Fibroblast of skin of left quadriceps (primary cell): ENCODE results near the gene MAP3K7.

Experiments used
- DNase-seq, 2 experiments: peaks; one replicate each; pipeline ENCODE4 v3.0.0-alpha.2; 2013; ENCODE audit warnings: low read depth in 2 of 2

The MAP3K7 gene

DNA sequence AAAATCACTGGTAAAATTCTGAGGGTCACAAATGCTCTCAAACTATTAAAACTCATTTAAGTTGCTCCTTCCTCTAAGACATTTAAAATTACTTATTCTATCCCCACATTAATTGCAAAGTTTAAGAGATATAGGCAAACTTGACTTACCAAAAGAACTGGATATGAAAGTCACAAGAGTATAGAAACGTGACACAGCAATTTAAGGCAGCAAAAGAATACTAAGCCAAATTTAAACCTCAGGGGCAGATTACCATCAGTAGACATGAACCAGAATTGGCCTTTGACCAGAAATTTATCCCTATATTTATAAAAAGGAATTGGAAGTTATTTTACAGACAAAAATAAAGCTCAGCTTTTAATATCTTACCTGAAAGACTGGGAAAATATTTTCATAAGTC, 56.0 kb downstream of the MAP3K7 start:
- no peak for DNase-seq

- DNase-seq: no peak
Observed at GRCh38 chr6:90525421-90525820, 61.5 kb downstream of the MAP3K7 start.

DNA sequence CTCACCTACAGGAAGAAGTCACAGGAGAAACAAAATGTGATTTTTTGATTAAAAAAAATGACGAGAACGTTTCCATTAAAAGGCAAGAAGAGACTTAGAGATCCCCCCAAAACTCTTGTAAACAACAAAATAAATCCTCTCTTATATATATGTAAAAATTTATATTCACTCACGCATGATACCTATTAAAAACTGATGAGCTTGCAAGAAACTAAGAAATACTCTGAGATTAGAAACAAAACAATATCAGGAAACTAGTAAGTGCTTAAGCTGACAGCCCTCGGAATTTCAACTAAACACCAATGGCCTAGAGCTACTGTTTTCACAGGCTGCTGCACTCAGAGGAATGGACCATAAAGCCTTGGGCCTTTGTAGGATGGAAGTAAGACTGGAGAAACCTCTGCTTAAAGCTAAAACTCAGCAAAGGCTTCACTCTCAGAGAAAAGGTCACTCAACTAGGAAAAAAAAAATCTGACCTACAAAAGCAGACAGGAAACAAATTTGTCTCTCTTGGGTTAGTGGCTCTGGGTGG, 63.0 kb downstream of the MAP3K7 start:
- DNase-seq: no peak

- DNase-seq: no peak
Observed at GRCh38 chr6:90521955-90522354, 64.9 kb downstream of the MAP3K7 start.

DNA sequence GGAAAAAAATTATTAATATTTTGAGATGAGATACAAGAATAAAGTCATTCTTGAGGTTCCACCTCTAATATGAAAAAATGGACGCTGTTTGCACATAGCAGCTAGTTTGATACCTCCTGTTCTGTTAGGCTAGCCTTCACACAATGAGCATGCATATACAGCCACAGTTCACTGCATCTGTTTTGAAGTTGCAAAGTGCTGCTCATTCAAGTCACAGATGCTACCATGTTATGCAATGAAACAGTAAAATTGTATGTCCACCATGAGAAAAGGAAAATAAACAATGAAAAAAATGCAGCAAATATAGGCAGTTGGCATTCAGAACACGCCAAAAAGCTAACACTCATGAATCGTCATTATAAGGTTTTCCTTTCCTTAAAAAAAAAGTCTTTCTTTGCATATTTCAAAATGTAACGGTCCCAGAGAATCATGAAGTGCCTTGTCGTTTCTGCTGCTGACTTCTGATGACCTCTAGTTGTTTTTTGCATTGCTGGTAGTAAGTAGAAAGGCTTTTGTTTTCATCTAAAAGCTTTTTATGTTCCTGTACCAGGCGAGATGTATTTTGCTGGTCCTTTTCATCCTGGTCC, 70.7 kb downstream of the MAP3K7 start:
- no peak for DNase-seq

- no peak for DNase-seq
Observed at GRCh38 chr6:90514496-90514895, 72.4 kb downstream of the MAP3K7 start.

GRCh38 chr6:90508753-90509152, 78.1 kb downstream of the MAP3K7 start:
- DNase-seq: no peak

DNA sequence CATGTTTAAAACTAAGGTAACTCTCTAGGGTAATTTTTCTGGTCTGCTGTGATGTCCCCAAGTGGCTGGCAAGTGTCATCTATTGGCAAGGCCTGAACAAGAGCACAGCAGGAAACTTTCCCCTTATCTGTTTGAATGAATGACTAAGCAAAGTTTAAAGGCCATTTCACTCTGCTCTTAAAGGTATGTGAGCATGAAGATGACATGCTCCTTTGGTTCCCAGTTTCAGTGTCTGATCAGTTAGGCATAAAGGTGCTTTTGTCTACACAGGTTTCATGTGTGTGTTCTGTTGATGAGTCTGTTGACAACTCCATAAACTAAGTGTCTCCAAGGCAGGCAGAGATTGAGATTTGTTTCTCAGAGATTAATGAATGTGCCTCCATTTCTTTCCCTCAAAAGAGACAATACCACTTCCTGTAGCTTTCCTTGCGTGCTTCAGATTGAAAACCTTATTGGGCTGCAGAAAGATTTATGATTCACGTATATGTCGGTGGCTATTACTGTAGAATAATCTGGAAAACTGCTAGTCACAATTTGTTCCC, 83.9 kb downstream of the MAP3K7 start:
- no peak for DNase-seq

DNA sequence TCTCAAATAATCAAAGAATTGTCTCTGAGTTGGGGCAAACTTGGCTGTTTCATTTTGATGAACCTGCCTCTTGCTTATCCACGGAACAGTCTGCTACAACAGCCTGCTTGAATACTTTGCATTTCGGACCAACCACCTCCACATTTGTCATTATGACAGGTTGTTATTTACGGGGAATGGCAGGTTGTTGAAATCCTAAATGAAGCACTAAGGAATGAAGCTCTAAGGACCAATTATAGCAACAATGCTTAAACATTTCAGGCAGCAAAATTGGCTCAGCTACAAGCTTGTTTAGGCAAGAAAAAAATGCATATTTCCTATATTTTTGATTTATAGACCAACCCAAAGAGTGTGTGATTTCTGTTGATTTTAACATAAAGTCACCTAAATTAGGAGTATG, 84.5 kb downstream of the MAP3K7 start:
- DNase-seq: no peak

DNA sequence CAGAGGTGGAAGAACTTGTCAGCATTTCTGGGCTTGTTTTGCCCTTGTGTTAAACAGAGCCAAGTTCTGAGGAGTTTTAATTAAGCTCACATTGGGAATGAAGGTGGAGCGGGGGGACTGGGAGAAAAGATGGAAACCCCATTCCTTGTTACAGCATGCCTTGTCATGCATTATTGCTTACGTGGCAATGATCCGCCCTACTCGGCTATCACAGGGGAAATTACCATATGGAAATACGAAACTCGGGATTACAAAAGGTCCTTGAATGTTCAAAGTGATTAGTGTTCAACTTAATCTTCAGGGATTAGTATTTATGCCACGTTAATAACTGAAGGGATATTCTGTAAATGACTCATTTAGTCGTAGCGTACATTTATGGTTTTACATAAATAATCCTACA, 86.4 kb downstream of the MAP3K7 start:
- DNase-seq: no peak

- no peak for DNase-seq
Observed at GRCh38 chr6:90497411-90497810, 89.5 kb downstream of the MAP3K7 start.

DNA sequence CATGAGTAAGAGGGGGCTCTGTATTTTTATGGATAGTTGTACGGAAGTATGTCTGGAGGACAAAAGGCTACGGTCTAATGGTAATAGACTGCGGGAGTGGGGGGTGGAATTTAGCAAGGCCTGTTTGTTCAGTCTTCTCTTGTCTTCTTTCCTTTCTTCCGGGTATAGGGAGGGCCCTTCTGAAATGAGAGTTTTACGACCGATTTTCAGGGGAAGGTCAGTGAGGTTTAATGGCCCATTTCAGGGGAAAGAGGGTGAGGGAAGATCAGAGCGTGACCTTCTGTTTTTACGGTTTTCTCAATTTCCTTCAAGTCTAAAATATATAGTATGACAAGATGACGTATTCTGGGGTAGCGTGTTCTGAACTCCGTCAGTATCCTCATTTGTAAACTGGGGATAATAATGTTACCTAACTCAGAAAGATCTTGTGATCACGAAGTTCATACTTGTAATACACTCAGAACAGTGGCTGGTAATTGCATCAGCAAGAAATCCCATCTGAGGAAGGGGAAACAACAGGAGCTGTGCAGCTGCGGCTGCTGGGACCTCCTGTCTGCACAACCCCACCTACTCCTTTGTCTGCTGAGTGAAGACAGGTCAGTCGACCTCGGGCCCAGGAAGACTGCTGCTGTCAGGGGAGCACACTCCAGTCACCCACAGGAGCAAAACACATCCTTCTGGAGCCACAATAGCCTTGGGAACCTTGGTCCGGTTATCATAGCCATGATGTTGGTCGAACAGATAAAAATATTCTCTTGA, 90.4 kb downstream of the MAP3K7 start:
- DNase-seq: no peak

DNA sequence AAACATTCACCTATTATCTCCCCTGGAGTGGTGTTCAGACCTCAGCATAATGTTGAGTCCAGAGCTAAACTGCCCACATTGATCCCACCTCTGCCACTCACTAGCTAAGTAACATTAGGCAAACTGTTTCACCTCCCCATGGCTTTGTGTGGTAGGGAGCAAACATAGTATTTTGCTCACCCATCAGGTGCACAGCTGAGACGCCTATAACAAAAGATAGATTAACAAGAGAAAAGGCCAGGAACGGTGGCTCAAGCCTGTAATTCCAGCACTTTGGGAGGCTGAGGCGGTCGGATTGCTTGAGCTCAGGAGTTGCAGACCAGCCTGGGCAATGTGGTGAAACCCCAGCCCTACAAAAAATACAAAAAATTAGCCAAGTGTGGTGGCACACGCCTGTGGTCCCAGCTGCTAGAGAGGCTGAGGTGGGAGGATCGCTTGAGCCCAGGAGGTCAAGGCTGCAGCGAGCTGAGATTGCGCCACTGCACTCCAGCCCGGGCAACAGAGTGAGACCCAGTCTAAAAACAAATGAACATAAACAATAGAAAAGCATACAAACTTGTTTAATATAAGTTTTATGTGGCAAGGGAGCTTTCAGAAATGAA, 91.6 kb downstream of the MAP3K7 start:
- no peak for DNase-seq

GRCh38 chr6:90494067-90494780, 92.6 kb downstream of the MAP3K7 start:
- no peak for DNase-seq

GRCh38 chr6:90493332-90493731, 93.5 kb downstream of the MAP3K7 start:
- DNase-seq: no peak

GRCh38 chr6:90492798-90493197, 94.1 kb downstream of the MAP3K7 start:
- DNase-seq: no peak

DNA sequence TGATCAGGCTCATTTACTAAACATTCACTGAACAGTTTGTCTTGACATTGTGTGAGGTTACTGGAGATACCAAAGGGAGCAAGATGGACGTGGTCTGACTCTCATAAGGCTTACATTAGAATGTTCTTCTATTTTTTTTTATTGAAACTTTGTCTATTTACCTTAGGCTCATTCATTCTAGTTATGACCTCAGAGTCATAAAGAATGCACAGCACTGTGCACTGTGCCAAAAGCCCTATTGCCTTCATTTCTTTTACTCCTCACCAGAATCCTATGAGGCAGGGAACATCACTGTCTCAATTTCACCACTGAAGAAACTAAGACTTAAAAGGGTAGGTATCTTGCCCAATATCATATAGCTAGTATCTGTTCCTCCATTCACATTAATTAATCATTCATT, 94.5 kb downstream of the MAP3K7 start:
- no peak for DNase-seq

DNA sequence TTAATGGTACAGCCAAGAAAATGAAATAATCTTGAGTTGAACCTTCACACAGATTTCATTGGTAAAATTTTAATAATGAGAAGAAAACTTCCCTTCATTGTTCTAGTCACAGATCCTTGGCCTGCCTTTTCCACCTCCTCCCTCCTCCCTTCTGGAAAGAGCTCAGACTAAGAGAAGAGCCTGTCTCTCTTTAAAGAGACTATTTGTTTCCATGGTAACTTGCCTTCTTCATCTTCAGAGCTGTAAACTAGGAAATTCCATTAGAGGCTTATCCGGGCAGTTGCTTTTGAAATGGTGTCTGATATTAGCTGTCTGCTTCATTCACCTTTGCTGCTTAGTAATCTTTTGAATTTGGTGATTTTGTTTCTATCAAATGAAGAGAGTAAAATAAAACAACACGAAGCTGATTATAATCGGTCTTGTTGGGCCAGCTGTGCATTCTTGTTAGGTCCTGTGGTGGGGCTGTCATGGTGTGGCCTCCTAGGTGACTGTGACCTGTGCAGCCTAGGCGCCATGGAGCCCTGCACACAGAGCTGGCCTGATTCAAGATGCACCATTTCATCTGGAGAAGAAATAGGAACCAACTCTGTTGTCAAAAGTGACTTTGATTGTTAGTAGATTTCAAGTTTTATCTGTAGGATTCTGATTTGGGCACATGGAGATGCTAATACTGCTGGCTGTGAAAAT, 96.7 kb downstream of the MAP3K7 start:
- DNase-seq: no peak

GRCh38 chr6:90488816-90489215, 98.1 kb downstream of the MAP3K7 start:
- no peak for DNase-seq

DNA sequence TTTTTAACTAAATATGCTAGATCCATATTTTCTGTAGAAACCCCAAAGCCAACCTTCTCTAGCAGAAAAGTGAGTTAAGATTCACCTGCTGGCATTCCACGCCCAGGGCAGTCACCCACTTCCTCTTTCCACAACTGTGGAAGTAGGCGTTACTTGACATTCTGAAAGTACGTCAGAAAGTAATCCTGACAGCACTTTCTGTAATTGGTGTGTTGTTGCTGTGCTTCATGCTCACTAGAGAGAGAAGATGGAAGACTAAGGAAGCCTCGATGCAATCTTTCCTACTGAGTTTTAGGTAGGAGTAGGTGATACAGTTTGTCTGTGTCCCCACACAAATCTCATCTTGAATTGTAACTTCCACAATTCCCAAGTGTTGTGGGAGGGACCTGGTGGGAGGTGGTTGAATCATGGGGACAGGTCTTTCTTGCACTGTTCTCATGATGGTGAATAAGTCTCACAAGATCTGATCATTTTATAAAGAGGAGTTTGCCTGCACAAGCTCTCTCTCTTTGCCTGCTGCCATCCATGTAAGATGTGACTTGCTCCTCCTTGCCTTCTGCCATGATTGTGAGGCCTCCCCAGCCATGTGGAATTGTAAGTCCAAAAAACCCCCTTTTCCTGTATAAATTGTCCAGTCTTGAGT, 101.1 kb downstream of the MAP3K7 start:
- DNase-seq: no peak

DNA sequence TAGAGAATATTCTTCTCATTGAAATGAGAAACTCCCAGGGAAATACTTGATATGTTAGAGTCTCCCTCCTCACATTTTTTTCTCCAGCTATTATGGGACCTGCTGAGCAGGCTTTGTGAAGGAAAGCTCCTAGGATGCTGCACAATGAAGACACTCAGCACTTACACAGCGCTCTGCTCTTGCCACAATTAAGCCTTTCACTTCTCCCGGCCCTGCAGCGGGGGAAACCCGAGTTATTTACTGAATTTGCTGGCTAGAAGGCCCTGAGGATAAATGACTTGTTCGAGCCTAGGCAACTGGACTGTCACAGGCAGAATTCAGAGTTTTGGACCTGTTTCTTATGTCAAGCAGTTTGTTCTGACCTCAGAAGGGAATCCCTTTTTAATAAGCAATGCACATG, 102.0 kb downstream of the MAP3K7 start:
- DNase-seq: no peak
